GM10266 (cell line): ENCODE data around the gene CPXM2.

Source experiments
- DNase-seq: peaks from one replicate; pipeline ENCODE4 v3.0.0; 2012; ENCODE audit errors: extremely low spot score
- CTCF ChIP-seq: IDR thresholded peaks from 2 replicates; pipeline ENCODE4 v1.5.1; 2012; ENCODE audit warnings: mild to moderate bottlenecking, low read depth; ENCODE audit not compliant: control insufficient read depth, insufficient read depth; ENCODE audit errors: missing control alignments

The CPXM2 gene

GRCh38 chr10:123726836-123727235 lies 164.8 kb downstream of the CPXM2 start:
- no peak for TF ChIP-seq CTCF
- no peak for DNase-seq

DNA sequence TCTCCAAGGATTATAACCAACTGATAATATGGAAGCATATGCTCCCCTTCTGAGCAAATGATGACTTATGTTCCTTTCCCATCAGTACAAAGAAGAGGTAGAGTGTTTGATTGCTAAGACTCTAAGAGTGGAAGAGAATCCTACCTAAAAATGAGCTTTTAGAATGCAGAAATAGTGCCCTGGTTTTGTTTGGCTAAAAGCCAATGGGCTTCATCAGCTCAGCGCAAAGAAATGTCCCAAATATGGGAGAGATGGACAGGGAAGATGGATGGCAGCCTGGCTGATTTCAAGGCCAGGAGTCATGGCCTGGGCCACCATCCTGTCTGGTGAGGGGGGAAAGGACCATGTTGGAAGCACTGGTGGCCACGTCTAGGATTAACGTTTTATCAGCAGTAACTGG lies 165.2 kb downstream of the CPXM2 start:
- DNase-seq: no peak
- TF ChIP-seq CTCF: no peak

GRCh38 chr10:123724747-123725146 lies 166.9 kb downstream of the CPXM2 start:
- DNase-seq: no peak
- TF ChIP-seq CTCF: no peak

GRCh38 chr10:123722351-123722750 lies 169.3 kb downstream of the CPXM2 start:
- TF ChIP-seq CTCF: no peak

DNA sequence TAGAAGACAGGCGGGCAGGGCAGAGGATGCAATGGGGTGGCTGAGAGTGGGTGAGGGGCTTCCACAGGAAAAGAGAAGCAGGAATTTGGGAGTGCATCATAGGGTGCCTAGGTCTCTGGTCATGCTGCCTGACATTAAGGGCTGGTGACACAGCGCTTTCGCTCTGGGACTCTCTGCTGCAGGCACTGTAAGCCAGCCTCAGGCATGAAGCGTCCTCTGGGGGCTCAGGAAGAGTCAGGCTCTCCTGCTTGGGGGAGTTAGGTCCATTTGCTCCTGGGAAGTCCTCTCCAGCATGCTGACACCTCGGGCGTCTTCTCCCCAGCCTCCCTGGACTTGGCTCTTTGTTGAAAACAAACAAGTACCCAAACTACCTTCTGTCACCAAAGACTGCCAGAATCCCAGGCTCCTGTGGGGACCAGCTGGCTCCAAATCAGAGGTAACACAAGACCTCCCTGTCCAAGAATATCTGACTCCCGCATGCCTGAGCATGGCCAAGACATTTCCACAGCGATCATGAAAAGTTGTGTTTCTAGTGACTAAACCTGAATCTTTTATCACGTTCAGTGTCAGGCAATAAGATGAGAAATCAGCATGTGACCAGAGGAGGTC lies 170.1 kb downstream of the CPXM2 start:
- no peak for DNase-seq
- no peak for TF ChIP-seq CTCF

More at GRCh38 chr10:123722351-123722750, 169.3 kb downstream of the CPXM2 start:
- DNase-seq: no peak

GRCh38 chr10:123720536-123720935 lies 171.1 kb downstream of the CPXM2 start:
- DNase-seq: no peak
- TF ChIP-seq CTCF: no peak

DNA sequence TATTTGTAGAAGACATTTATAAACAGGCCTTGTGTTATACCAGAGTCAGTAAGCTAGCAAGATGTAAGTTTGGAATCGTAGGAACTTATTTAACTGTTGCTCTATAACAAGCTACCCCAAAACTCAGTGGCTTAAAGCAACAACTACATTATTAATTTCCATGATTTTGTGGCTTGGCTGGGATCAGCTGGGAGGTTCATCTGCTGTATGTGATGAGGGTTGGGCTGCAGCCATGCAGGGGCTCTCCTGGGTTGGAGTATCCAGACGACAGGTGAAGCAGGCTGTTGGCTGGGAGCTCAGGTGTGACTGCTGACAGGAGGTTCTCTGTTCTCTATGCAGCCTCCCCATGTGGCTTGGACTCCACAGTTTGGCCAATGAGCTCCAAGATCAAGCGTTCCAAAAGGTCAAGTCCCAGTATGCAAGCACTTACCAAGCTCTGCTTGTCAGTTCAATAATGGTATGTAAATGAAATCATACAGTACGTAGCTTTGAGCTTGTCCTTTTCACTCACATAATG lies 173.0 kb downstream of the CPXM2 start:
- no peak for DNase-seq
- no peak for TF ChIP-seq CTCF
